ENCODE measurements around the gene REC8.

Gene REC8

DNA sequence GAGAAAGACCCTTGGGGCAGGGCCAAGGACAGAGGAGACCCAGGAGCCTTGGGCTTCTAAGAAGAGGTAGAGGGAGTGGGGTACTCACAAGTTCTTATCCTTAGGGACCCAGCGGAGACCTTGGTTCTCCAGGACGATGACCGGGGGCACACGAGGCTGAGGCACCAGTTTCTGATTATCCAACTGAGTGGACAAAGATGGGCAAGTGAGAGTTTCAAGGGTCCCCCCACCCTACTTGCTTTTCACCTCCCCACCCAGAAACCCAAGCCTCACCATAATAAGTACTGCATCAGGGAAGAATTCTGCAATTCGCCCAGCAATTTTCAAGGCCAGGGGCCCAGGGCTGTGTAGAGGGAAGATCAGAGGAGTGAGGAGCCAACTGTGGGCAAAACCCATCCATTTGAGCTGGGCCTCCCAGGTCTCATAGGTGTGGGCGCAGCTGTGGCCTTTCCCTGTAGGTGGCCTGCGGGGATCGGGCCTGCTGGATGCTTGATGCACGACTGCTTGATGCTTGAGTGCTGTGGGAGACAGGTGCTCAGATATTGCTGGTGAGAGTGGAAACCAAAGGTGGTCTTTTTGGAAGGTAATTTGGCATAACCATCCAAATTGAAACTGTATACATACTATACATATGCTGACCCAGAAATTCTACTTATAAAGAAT lies 32.5 kb upstream of the REC8 start:
- DNase-seq, result no peak

DNA sequence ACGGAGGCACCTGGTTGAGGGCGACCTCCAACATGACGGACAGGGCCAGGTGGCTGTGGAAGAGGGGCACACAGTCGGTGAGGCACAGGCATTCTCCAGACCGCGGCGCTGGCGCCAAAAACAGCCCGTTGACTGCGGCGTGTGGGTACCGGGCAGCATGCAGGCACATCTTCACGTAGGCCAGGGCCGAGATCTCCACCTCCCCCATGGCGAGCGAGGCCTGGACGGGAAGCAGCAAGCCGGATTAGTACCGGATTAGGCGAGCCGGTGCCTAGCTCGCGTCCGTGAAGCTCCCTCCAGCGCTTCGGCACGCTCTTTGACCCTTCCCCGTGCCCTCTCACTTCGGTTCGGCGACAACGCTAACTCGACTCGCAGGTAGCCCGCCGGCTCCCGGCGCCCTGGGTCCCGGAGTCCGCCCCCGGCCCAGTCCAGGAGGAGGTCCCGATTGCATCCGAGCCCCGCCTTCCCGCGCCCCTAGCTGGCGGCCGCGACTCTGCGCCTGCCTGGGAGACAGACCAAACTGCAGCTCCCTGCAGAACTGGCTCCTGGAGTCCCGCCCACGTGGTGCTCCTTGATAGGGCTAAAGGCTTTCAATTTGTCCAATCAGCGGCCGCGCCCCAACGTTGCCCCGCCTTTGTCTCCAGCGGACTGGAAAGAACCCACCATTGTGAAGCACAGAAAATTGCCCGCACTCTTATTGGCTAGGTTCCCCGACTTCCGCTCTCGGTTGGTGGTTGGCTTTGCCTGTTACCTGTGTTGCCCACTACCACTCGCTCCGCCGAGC lies 30.6 kb upstream of the REC8 start, which contains the start of gene EMC9:
EMC9 (minus strand) TSS at position 495 of the 784 bp plus-strand sequence; CDS start at position 208, 287 bp downstream.
- DNase-seq, result peak; percentile 99

DNA sequence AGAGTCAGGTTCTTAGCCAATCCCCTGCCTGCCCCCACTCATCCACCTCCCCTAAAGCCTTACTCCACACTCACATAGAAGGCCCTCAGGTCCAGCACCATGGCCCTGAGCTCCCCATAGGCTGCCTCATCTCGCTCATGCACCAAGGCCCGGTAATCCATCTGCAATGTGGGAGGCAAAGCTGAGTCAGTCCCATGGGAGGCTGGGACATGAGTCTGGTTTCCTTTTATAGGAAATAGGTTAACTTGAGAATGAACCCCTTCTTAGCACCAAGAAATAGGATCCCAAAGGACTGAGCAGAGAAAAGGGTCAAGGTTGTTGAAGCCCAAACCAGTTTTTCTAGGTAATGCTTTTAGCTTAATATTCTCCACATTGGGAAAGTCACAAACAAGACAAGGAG lies 28.4 kb upstream of the REC8 start:
- no peak for DNase-seq

GRCh38 chr14:24144451-24144850 lies 27.4 kb upstream of the REC8 start:
- no peak for DNase-seq

DNA sequence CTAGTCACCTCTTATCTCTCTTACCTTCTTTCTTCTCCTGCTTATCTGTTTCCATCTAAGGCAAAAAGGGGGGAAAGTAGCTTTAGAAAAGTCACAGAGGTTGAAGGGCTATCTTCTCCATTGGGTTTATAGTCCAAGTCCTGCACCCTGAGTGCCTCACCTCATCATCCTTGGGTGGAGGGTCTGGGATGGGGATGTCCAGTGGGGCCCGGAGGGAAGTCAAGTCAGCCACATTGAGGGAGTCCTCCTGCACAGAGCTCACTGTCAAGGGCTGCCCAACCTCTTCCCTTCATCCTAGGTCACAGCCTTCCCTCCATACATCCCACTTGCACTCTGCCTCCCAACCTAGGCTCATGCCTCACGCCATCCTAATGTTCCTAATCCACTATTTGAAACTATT lies 26.7 kb upstream of the REC8 start:
- no peak for DNase-seq

DNA sequence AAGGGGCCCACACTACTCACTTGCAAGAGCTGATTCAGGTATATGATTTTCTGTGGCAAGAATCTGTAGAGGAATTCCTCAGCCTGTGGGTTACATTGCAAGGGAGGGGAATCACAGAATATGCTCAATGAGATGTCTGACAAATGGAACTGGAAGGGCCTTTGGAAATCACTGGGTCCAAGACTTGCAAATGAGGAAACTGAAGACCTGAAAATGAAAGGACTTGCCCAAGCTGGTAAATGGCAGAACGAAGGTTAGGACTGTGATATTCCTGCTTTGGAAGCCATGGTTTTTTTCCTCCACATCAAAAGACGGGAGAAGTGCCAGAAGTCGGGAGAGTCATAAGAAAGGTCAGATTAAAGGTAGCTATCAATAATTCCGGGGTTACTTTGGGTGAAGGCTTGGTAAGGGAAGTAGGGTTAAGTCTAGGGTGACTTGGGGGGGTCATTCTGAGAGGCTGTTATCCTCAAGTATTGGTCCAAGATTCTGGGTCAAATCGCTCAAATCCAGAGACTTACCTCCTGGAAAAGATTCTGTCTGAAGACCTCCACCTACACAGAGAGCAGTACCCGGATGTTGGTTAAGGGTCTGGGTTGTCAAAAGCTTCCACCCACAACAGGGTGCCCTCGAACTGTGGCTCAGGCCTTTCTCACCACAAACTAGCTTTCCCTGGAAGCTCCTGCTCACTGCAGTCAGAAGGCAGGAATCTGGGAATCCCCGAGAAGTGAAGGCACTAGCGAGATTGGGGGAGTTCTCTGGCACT lies 26.0 kb upstream of the REC8 start:
- peak; percentile 59 for DNase-seq

DNA sequence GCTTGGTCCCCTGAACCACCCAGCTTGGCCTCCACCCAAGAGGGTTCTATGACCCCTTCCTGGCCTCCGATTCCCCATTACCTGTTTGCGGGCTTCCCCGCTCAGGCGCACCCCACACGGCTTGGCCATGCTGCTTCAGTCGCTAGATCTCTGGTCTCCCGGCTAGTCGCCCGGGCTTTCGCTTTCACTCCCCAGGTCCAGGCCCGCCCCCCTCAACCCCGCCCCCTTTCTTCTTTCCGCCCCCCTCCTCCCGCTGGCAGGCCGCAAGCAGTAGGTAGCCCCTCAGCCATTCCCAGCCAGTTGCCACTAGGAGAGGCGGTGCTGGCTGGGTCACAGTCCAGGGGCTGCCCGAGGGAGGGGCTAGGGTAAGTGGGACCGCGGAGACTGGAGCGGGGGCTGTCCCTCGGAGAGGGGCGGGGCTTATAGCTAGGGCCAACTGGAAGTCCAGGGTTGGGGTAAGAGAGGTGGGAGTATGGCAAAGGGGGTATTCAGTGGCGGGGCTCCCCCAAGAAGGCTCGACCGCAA lies 25.4 kb upstream of the REC8 start, which contains the start of gene PSME2:
PSME2 (minus strand) TSS at position 158 of the 525 bp plus-strand sequence; CDS start at position 129, 29 bp downstream.
- DNase-seq, result peak; percentile 97

DNA sequence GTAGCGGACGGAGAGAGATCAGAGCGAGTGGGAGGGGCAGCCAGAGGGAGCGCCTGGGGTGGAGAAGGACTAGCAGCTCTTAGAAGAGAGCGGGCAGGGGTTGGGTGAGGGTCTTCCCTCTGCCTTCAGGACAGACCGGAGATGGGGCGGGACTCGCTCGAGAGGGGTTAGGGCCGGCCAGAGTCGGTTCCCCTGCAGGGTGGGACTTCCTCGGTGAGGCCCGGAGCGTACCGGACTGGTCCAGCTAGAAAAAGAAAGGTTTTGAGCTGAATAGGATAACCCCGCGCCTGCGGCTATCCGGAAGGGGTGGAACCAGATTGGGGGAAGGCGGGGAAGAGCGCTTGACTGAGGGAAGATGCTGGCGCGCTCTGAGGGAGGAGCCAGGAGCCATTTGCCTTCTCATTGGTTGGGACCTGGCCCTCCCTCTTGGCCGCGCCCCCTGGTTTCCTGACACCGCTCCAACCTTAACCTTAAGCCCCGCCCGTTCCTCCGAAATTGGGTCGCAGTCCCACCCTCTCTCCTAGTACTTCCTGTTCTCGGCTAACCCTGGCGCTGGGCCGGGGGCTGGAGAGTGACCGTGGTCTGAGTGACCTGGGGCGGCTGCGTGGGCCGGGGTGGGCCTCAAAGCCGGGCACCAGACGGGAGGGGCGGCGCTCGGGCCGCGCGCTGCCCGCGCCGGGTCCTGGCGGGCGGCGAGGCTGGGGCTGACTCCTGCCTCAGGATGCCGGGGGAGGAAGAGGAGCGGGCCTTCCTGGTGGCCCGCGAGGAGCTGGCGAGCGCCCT lies 24.7 kb upstream of the REC8 start, which contains the start of gene RNF31:
RNF31 (plus strand) TSS at position 521 of the 783 bp plus-strand sequence; CDS start at position 722, 201 bp downstream.
- peak; percentile 98 for DNase-seq

DNA sequence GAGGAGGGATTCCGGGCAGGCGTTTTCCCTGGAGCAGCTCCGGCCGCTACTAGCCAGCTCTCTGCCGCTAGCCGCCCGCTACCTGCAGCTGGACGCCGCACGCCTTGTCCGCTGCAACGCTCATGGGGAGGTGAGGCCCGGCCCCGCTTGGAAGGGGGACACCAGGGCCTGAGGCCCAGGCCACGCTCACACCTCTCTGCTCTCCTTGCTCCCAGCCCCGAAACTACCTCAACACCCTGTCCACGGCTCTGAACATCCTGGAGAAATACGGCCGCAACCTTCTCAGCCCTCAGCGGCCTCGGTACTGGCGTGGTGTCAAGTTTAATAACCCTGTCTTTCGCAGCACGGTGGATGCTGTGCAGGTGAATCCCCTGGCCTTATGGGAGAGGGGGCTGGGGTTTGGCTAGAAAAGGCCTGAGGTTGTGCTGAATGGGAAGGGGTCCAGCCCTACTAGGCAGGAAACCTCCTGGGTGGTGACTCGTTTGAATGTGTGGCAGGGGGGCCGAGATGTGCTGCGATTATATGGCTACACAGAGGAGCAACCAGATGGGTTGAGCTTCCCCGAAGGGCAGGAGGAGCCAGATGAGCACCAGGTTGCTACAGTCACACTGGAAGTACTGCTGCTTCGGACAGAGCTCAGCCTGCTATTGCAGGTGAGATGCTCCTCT lies 24.0 kb upstream of the REC8 start:
- DNase-seq, result peak; percentile 48

DNA sequence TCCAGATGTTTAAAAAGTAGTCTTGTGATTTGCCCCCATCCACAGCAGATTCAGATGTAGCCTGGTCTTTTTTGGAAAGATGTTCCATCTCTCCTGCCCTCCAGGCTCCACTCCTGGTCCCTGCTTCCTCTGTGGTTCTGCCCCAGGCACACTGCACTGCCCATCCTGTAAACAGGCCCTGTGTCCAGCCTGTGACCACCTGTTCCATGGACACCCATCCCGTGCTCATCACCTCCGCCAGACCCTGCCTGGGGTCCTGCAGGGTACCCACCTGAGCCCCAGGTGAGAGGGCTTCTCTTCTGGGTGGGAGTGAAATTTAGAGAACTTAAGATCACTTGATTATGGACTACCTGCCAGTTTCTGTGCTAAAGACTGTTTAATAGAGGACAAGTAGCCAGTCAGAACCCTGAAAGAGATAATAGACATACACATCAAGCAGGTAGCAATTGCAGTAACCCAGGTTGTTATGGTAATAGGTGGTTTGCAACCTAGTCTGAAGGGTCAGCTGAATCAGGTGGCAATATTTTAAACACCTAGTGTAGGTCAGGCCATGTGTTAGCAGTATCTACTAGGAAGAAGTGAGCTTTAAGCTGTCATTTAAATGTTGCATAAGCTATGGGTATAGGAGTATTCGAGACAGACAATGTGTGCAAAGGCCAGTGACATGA lies 22.4 kb upstream of the REC8 start:
- DNase-seq, result no peak

GRCh38 chr14:24150061-24150460 lies 21.8 kb upstream of the REC8 start:
- no peak for DNase-seq

DNA sequence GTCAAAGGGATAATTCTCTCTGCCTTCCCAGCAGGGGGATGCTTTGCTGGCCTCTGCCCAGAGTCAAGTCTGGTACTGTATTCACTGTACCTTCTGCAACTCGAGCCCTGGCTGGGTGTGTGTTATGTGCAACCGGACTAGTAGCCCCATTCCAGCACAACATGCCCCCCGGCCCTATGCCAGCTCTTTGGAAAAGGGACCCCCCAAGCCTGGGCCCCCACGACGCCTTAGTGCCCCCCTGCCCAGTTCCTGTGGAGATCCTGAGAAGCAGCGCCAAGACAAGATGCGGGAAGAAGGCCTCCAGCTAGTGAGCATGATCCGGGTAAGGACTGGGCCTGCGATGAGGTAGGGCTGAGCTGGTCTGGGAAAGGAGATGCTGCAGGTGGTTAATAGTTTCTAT lies 21.3 kb upstream of the REC8 start:
- DNase-seq, result no peak

- no peak for DNase-seq
These were observed 20.9 kb upstream of the REC8 start for GRCh38 chr14:24150993-24151392.

DNA sequence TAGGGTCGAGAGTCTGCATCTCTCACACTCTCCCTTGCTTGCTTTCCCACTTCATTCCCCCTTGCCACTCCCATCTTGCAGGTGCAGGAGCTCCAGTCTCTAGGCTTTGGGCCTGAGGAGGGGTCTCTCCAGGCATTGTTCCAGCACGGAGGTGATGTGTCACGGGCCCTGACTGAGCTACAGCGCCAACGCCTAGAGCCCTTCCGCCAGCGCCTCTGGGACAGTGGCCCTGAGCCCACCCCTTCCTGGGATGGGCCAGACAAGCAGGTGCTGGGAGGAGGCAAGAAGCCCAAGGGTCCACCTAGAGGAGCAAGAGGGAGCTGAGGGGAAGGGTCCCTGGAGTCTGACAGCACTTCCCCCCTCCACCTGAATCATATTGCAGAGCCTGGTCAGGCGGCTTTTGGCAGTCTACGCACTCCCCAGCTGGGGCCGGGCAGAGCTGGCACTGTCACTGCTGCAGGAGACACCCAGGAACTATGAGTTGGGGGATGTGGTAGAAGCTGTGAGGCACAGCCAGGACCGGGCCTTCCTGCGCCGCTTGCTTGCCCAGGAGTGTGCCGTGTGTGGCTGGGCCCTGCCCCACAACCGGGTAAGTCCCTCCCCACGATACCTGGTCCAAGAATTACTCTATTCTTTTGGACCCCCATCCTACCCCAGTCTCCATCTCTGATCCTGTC lies 20.3 kb upstream of the REC8 start:
- no peak for DNase-seq

- DNase-seq, result no peak
These were observed 16.8 kb upstream of the REC8 start for GRCh38 chr14:24155100-24155499.

DNA sequence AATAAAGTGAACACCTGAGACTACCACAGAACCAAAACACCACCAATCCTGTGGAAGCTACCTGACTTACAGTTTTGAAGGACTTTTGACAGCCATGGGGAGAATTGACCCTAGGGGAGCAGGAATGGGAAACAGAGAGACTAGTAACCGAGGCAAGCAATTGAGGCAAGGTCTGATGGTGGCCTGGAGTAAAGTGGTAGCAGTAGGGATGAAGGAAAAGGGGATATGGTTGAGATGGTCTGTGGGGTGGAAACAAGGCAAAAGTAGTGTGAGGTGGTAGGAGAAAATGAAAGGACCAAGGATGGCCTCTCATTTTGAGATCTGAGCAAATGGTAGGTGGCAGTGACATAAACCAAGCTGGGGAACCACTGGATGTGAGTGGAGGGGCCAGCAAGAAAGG lies 15.0 kb upstream of the REC8 start:
- no peak for DNase-seq

- no peak for DNase-seq
These were observed 14.5 kb upstream of the REC8 start for GRCh38 chr14:24157331-24157730.

DNA sequence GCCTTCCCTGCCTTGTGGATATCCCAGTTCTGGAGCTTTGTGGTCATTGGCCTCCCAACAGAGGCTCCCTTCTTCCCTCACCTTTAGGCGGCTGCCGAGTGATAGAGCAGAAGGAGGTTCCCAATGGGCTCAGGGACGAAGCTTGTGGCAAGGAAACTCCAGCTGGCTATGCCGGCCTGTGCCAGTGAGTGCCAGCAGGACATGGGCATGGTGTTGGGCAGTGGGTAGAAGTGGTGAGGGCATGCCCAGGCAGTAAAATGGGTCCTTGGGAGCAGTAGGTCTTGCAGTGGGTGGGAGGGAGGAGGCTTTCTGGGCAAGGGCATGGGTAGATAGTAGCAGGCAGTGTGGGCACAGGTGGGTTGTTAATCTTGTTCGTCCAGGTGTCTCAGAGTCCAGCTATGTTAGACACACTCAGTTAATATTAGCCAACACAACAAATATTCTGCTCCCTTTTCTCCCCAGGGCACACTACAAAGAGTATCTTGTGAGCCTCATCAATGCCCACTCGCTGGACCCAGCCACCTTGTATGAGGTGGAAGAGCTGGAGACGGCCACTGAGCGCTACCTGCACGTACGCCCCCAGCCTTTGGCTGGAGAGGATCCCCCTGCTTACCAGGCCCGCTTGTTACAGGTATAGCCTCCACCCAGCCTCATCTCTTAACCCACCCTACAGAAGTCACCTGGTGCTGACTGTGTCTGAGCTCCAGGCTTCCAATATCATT lies 11.9 kb upstream of the REC8 start:
- no peak for DNase-seq

DNA sequence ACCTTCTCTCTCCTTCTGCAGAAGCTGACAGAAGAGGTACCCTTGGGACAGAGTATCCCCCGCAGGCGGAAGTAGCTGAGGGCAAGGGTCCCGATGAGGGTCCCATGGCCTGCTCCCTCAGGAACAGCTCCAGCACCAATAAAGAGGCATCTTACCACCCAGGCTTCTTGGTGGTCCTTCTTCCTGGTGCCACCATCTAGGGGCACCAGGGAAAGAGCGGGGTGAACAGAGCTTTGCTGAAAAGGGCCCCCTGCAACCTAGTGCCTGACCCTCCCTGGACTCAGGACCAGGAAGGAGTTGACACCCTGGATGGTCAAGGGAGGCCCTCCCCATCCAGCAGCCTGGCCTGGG lies 11.4 kb upstream of the REC8 start:
- no peak for DNase-seq

All from OCI-M1 (cell line).